ENCODE results near the gene KCTD5. TPM values are rescaled to one million over a fixed set of nuclear protein-coding genes. Genes with fewer than 3 reads are reported as not detected.

The KCTD5 gene, protein sequence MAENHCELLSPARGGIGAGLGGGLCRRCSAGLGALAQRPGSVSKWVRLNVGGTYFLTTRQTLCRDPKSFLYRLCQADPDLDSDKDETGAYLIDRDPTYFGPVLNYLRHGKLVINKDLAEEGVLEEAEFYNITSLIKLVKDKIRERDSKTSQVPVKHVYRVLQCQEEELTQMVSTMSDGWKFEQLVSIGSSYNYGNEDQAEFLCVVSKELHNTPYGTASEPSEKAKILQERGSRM
- 19.6 TPM for total RNA-seq

DNA sequence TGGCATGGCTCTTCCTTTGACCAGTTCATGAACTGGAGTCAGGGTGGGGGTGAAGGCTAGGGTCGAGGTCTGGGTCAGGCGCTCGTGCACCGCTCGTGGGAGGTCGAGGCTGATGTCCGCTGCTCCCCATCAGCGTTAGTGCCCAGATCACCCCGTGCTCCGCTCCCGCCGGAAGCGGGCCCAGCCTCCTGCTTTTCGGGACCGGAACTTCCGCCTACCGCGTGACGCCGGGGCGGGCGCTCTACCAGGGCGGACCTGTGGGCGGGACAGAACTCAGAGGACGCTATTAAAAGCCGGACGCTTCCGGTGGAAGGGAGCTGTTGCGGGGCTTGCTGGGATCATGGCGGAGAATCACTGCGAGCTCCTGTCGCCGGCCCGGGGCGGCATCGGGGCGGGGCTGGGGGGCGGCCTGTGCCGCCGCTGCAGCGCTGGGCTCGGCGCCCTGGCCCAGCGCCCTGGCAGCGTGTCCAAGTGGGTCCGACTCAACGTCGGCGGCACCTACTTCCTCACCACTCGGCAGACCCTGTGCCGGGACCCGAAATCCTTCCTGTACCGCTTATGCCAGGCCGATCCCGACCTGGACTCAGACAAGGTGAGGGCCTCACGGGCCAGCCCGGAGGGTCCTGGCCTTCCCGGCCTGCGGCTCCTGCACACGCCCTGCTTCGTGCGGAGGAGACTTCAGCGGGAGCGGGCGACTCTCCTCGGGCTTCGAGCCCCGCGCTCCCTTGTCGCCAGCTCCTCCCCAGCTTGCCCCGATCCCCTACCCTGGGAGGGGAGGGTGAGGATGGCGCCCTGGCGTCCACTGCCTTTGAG lies at the start of gene KCTD5:
TSS of gene KCTD5 (plus strand) at position 315 of the 813 bp plus-strand sequence. CDS start at position 341, 26 bp downstream.

DNA sequence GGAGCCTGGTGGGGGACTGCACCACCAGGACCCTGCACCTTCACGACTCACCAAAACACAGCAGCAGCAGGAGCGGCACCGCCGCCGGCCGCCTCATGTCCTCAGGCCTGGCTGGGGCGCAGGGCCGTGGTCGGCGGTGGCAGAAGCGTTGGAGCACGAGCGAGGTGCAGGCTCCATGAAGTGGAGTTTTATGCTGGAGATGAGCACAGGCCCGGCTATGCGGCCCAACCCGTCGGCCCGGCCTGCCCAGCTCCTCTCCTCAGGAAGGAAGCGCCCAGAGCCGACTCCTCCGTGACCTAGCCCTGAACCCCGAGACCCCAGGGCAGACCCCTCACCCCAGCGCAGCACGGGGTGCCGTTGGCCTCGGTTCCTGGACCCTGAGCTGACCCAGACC lies 37.7 kb downstream of the KCTD5 start, which contains the start of gene PRSS27:
TSS of gene PRSS27 (minus strand) at position 161 of the 394 bp plus-strand sequence. CDS start at position 97, 64 bp downstream.

DNA sequence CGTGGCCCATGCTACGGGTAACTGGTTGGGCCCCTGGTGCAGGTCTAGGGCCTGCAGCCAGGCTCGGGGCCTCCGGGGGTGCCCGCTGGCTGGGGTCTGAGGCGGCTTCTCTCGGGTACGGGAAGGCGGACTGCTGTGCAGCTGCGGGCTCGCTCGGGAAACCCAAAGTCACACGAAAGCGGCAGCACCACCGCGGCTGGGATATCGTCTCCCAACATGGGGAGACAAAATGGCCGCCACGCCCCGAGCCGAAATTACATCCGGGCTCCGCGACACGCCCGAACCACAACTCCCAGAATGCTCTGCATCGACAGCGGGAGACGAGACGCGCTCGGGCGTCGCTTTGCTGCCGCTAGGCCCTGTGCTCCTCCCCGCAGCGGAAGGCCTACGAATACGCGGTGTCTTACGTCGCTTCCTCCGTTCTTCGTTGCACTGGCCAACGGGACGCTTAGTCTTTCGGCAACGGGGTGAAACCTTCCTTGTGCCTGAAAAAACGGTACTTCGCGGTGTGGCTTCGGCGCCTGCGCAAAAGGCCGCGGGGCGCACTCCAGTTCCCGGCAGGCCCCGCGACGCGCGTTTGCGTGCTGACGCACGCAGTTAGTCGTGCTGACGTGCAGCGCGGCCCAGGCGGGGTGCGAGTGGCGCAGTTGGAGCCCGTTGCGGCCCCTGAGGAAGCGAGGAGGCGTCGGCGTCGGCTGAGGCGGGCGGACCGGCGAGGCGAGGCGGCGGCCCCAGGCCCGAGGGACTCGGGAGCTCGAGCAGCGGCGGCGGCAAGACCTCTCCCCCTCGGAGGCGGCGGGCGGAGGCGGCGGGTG lies 69.9 kb downstream of the KCTD5 start, which contains the start of gene SRRM2:
TSS of gene SRRM2 (plus strand) at position 604 of the 815 bp plus-strand sequence. CDS start 3,727 bp downstream, outside the sequence.

Other genes with a start within 250 kb of the KCTD5 start
- 10.8 TPM for gene TEDC2, start 222.4 kb upstream of the KCTD5 start, total RNA-seq
- 13.0 TPM for gene NTN3, start 211.2 kb upstream of the KCTD5 start, total RNA-seq
- 24.3 TPM for gene TBC1D24, start 207.4 kb upstream of the KCTD5 start, total RNA-seq
- gene ATP6V0C, start 168.6 kb upstream of the KCTD5 start, total RNA-seq, result 46.2 TPM
- gene AMDHD2, start 162.2 kb upstream of the KCTD5 start, total RNA-seq, result 50.0 TPM
- gene CEMP1, start 151.1 kb upstream of the KCTD5 start, total RNA-seq, result 1.1 TPM
- gene PDPK1, start 144.5 kb upstream of the KCTD5 start, total RNA-seq, result 31.5 TPM
- gene PRSS27, start 37.7 kb downstream of the KCTD5 start, total RNA-seq, result 0.47 TPM
- gene SRRM2, start 70.1 kb downstream of the KCTD5 start, total RNA-seq, result 260 TPM
- 166 TPM for gene ELOB, start 94.8 kb downstream of the KCTD5 start, total RNA-seq
- 1.2 TPM for gene PRSS33, start 105.0 kb downstream of the KCTD5 start, total RNA-seq
- not detected for gene PRSS41, start 115.9 kb downstream of the KCTD5 start, total RNA-seq
- gene PRSS21, start 134.7 kb downstream of the KCTD5 start, total RNA-seq, result not detected
- 0.70 TPM for gene ZG16B, start 147.8 kb downstream of the KCTD5 start, total RNA-seq
- 4.1 TPM for gene PRSS22, start 175.6 kb downstream of the KCTD5 start, total RNA-seq
- gene FLYWCH2, start 200.7 kb downstream of the KCTD5 start, total RNA-seq, result 44.1 TPM
- 23.8 TPM for gene FLYWCH1, start 229.4 kb downstream of the KCTD5 start, total RNA-seq